ENCODE results near the gene RANBP10. TPM values are rescaled to one million over a fixed set of nuclear protein-coding genes. Genes with fewer than 3 reads are reported as not detected.
A peak's percentile ranks its signal among the peaks of the same experiment; 100 is the strongest.
"Not testable (repeated sequence)": the region's sequence is repeated elsewhere in the genome, so short reads cannot be mapped to it uniquely, and the experiment has no call there.

RANBP10 gene
- total RNA-seq, 1 donor from 2014 or later, result 11.8 TPM

DNA sequence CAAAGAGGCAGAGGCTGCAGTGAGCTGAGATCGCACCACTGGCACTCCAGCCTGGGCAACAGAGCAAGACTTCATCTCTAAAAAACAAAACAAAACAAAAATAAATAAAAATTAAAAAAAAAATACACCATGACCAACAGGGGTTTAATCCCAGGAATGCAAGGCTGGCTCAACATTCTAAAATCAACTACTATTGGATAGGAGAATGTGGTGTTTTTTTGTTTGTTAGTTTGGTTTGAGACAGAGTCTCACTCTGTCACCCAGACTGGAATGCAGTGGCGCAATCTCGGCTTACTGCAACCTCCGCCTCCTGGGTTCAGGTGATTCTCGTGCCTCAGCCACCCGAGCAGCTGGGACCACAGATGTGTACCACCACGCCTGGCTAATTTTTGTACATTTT lies 107.1 kb downstream of the RANBP10 start:
- intact Hi-C loops (cut with micrococcal nuclease), result no loop called here
- DNase-seq, result no peak
- ATAC-seq, result no peak

DNA sequence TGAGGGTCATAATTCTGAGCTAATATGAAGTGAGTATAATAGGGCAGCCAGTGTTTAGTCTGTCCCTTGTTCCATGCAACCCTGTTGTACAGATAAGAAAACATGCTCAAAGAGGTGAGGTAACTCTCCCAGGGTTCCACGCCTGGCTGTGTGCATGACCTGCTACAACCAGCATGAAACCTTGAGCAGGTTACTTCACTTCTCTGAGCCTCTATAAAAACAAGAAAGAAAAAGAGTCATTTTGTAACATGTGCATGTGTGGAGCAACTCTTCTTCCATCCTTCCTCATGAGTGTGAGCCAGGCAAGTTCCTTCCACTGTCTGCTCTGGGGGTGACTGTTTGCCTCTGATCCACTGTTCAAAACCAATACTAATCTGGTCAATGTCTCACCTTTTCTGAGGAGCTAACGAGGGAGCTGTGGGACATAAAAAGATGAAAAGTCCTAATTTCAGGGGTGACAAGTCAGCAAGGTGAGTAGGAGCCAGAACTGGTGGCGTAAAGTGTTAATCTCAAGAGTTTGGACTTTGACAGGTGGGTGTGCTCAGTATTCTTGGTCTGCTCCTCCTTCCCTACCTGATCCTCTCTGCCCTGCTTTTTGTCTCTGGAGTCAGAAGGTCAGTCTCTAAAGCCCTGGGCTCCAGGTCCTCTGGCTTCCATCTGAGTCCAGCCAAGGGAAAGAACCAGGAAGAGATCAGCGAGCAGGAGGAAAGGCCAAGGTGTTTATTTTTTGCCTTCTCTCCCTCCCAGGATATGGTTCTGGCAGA lies 108.8 kb downstream of the RANBP10 start:
- intact Hi-C loops (cut with micrococcal nuclease), result no loop called here
- ATAC-seq (no peak), DNase-seq (no peak)

DNA sequence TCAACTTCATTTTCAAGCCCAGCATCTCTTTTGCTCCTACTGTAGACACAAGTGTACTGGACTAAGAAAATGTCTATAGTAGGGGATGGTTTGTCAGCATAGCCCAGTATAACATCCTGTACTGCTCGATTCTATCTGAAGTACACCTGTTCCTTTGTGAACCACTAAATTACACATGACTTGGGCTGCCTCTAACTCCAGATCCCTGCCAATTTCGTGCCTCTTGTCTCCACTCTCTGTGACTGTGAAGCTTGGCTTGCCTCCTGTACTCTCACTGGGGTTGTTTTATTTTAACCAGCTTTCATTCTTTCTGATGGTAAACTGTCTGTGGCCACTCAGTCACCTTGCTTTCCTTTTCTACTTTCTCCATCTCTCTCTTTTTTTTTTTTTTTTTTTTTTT lies 111.7 kb downstream of the RANBP10 start:
- ATAC-seq, result peak; percentile 75
- intact Hi-C loops (cut with micrococcal nuclease), result no loop called here
- DNase-seq, result no peak

DNA sequence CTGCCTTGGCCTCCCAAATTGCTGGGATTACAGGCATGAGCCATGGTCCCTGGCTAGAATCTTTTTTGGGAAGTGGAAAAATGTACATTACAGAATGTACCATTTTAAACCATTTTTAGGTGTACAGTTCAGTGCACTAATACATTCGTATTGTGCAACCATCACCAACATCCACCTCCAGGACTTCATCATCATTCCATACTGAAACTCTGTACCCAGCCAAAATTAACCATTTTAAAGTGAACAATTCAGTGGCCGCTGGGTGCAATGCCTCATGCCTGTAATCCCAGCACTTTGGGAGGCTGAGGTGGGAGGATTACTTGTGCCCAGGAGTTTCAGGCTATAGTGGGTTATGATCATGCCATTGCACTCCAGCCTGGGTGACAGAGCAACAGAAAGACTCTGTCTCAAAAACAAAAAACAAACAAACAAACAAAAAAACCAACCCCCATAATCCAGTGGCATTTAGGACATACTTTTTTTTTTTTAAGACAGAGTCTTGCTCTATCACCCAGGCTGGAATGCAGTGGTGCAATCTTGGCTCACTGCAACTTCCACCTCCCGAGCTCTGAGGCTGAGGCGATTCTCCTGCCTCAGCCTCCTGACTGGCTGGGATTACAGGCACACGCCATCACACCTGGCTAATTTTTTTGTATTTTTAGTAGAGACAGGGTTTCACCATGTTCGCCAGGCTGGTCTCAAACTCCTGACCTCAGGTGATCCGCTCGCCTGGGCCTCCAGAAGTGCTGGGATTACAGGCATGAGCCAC lies 112.7 kb downstream of the RANBP10 start:
- intact Hi-C loops (cut with micrococcal nuclease); ATAC-seq; DNase-seq: not testable (repeated sequence)

DNA sequence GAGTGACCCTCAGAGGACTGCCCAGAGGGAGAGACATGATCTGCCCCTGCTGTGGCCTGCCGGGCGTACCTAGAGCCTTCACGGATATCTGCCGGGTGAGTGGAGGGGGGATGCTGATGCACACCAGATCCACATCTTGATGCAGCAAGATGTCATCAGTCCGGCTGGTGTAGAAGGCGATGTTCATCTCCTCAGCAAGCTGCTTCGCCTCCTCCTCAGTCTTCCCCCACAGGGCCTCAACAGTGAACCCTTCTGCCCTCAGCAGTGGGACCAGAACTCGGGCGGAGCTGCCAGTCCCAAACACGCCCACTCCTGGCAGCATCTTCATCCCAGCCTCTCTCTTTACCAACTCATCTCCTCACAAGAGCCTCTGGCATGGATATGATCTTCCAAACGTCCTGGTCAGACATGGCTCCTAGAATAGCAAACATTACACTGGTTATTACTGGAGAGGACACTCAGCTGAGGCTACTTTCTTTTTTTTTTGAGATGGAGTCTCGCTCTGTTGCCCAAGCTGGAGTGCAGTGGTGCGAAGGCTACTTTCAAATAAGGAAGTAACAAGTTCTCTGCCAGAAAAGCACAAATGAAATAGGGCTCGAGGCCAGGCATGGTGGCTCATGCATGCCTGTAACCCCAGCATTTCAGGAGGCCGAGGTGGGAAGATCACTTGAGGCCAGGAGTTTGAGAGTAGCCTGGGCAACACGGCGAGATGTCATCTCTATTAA lies 120.8 kb downstream of the RANBP10 start:
- intact Hi-C loops (cut with micrococcal nuclease), result no loop called here
- ATAC-seq (no peak), DNase-seq (no peak)

DNA sequence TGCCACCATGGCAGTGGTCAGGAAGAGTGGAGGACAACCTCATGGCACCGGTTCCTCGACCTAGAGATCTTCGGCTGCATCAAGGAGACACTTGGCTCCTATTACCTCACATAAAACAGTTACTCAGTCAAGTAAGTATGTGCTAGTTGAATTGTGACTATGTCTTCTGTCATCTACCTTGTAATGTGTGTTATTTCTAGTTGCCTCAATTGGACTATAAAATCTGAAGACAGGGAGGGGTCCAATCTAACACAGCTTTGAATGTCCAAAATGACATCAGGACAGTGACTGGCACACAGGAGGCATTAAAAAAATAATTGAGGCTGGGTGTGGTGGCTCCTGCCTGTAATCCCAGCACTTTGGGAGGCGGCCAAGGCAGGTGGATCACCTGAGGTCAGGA lies 122.6 kb downstream of the RANBP10 start:
- ATAC-seq (no peak), DNase-seq (no peak)
- intact Hi-C loops (cut with micrococcal nuclease), result no loop called here

DNA sequence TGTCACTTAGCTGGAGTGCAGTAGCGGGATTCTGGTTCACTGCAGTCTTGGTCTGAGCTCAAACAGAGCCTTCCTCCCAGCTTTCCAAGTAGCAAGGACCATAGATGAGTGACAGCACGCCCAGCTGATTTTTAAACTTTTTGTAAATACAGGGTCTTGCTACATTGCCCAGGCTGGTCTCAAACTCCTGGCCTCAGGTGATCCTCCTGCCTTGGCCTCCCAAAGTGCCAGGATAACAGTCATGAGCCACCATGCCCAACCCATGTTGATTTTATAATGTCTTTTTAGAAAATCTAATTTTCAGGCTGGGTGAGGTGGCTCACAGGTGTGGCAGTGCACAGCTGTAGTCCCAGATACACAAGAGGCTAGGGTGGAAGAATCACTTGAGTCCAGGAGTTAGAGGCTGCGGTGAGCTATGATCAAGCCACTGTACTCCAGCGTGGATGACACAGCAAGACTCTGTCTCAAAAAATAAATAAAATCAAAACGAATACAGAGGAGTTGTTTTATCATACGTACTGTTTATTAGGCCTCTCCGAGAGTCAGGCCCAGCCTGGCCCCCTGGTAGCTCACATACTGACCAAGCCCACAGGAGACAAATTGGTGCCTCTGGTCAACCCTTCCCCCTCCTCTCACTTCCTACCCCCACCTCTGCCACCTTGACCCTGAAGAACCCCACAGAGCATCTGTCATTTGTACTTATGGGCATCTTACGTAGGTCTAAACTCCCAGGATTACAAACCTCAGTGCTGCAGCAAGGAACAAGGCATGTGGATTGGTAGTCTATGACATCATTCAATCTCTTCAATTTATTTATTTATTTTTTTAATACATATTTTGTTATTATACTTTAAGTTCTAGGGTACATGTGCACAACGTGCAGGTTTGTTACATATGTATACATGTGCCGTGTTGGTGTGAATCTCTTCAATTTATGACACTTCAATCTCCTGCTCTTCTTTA lies 126.1 kb downstream of the RANBP10 start:
- intact Hi-C loops (cut with micrococcal nuclease), result no loop called here
- DNase-seq (no peak), ATAC-seq (no peak)

DNA sequence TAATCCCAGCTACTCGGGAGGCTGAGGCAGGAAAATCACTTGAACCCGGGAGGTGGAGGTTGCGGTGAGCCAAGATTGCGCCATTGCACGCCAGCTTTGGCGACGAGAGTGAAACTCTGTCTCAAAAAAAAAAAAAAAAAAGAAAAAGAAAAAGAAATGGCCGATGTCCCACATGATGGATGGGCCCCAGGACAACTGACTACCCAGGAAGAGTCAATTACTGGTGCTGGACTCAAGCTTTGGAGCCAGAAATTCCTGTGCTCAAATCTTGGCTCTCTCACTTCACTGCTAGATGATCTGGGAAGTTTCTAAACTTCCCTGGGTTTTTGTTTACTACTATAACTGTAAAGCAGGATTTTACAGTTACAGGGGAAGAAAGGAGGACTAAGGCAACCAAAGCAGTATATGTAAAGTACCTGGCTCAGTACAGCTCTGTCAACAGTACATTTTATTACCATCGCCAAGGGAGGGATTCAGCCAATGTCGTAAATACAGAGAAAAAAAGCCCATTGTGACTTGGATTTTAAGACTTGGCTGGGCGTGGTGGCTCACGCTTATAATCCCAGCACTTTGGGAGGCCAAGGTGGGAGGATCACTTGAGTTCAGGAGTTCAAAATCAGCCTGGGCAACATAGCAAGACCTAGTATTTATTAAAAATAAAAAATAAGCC lies 127.9 kb downstream of the RANBP10 start:
- DNase-seq, result no peak
- intact Hi-C loops (cut with micrococcal nuclease), result no loop called here
- ATAC-seq, result no peak

DNA sequence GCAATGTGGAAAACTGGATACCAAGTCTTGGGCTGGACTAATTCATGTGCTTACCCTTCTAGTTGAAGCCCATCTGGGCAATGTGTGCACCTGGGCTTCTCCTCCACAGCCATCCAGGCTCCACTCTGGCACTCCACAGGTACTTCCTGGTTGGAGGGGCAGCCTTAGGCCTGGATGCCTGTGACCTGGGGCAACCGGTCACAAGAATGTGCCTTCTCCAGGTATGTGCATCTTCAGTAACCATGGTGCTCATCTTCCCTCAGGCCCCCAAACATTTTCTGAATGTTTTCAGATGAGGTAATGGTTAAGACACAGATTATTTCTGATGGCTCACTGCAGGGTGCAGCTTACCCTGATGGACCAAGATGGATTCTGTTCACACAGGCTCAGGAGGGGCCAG lies 128.6 kb downstream of the RANBP10 start:
- intact Hi-C loops (cut with micrococcal nuclease), result no loop called here
- DNase-seq (no peak), ATAC-seq (no peak)

DNA sequence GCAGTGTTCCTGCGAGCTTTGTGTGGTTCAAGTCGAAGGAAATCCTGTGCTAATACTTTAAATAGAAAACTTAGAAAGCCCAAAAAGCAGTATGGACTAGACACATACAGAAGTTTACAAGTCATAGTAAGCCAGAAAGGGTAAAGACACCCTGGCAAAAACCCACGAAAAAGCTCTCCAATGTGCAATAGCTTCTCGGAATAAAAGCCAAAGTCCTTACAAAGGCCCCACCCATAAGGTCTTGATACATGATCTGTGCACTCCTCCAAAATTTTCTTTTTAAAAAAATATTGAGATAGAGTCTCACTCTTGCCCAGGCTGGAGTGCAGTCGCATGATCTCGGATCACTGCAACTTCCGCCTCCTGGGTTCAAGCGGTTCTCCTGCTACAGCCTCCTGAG lies 129.4 kb downstream of the RANBP10 start:
- ATAC-seq (no peak), DNase-seq (no peak)
- intact Hi-C loops (cut with micrococcal nuclease), result no loop called here

DNA sequence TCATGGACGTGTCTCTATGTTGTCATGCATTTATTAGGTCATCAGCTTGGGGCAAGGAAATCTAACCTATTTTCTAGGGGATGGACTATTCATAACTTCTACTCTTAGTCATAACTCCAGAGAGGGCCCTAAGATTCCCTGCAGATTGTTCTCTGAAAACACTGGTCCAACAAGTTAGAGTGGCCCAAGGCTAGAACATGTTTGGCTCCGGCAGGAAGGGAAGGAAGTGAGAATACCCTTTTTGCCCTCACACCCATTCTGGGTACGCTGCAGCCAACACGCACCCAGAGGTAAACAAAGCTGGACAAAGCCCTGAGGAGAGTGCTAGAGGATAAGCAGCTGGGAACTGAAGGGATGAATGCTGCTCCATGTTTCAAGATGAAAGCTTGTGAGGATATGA lies 129.8 kb downstream of the RANBP10 start:
- no peak for DNase-seq
- intact Hi-C loops (cut with micrococcal nuclease), result no loop called here
- ATAC-seq, result no peak

DNA sequence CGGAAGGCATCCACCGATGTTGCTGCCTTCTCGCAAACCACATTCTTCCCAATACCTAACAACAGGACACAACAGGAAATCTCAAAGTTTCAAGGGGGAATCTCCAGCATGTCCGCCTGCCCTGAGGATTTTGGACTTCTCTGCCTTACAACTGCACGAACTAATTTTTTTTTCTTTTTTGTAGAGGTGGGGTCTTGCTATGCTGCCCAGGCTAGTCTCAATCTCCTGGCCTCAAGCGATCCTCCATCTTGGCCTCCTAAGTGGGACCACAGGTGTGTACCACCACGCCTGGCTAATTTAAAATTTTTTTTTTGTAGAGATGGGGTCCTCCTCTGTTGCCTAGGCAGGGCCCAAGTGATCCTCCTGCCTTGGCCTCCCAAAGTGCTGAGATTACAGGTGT lies 130.4 kb downstream of the RANBP10 start:
- ATAC-seq (no peak), DNase-seq (no peak)
- intact Hi-C loops (cut with micrococcal nuclease), result no loop called here

DNA sequence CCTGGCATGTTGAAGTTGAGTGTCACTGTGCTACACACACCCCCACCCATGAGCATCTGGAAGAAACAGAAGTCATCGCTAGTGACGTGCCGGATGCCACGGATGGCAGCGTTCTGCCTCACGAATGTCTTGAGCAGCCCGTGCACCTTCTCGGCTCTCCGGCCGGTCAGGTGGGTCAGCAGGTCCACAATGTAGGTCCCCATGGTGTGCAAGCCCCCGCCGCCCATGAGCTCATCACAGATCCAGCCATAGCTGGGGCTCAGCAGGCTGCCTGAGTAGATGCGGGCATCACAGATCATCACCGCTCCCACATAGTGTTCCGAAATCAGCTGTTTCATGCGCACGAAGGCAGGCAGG lies 130.8 kb downstream of the RANBP10 start:
- ATAC-seq (no peak), DNase-seq (no peak)
- intact Hi-C loops (cut with micrococcal nuclease), result no loop called here

DNA sequence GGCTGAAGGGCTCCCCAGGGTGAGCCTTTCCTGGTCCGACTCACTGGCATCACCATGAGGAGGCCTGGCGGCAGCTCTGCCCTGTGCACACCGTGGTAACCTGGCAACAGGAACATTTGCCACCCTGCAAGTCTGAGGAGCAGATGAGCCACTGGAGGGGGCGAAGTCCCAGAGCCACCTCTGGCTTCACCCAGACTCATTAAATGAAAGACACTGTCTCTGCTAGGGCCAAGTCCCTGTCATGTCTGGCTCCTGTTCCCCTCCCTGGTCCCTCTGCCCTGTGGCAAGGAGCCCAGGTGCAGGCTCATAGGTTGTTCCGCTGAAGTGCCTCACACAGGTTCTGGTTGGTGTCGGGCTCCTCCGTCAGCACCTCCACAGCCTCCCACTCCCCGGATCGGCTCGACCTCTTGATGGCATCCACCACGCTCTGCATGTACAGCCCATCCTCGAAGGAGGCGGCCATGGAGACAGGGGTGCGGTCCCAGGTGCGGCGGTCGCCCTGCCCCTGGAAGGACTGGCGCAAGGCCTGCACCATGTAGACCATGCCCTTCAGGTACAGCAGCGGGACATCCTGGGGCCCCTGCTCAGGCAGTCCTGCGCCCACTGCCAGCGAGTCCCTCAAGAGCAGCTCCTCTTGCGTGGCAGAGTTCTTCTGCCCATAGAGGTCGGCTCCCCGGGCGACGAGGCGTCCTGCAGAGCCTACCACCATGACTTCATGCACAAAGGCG lies 131.3 kb downstream of the RANBP10 start:
- intact Hi-C loops (cut with micrococcal nuclease), result no loop called here
- ATAC-seq (no peak), DNase-seq (no peak)

DNA sequence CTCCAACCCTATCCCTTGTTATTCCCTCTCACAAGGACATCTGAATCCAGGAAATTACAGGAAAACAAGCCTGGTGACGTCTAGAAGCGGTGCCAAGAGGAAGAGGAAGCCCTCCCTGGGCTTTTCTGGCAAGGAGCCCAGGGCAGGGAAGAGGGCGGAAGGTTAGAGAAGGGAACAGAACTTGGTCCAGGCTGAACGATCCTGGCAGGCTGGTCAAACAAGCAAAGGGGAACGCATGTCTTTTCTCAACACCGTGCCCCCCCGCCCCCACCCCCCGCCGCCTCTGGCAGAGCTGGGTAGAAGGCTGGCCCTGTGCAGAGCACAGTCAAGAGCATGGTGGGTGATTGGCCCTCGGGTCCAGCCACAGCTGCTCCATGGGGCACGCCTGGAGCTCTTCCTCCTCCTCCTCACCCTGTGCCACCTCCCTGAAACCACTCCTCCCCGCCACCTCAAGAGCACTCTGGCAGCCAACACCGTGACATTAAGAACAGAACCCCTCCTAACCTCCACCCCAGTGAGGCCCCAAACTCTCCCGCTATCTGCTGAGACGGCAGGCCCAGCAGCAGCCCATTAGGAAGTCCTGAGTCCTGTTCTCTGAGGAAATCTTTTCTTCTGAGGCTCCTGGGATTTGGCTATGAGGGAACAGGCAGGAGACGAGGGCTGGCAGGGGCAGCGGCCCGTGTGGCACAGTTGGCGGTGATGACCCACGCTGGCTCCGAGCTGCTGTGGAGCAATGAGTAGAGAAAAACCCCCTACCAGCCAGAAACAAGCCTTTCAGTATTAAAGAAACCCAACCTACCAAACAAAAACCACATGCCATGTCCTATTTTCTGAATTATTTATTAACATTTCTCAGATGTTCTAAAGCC lies 132.4 kb downstream of the RANBP10 start:
- ATAC-seq, result peak; percentile 63
- DNase-seq, result peak; percentile 72
- intact Hi-C loops (cut with micrococcal nuclease), result no loop called here
